Activated CD8-positive, alpha-beta memory T cell treated with anti-CD3 and anti-CD28 coated beads for 4 hours (primary cell): Measurements from ENCODE around the gene JUN.
A peak's percentile ranks its signal among the peaks of the same experiment; 100 is the strongest.
"Not testable (repeated sequence)": the region's sequence is repeated elsewhere in the genome, so short reads cannot be mapped to it uniquely, and the experiment has no call there.

Source experiments
- DNase-seq, 2 donors: peaks; one replicate each; pipeline ENCODE4 v3.0.0-alpha.2; 2020; ENCODE audit warnings: low read depth in 2 of 2

Gene JUN

DNA sequence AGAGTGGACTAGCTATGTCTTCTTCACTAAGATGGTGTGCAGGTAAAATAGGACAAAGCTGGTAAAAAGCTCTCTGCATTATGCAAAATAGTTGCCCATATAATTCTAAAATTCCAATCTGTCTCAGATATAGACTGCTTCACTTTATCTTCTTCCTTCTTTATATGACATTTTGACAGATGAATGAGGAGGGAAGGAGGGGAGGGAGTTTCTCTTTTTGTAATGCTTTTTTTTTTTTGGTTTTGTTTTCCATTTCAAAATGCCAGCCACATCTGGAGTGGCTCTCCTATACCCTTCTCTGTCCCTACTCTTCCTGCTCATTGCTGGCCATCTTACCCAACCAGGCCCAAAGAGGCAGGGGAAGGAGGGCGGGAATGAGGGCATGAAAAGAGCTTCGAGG lies 24.2 kb upstream of the JUN start:
- no peak for DNase-seq

DNA sequence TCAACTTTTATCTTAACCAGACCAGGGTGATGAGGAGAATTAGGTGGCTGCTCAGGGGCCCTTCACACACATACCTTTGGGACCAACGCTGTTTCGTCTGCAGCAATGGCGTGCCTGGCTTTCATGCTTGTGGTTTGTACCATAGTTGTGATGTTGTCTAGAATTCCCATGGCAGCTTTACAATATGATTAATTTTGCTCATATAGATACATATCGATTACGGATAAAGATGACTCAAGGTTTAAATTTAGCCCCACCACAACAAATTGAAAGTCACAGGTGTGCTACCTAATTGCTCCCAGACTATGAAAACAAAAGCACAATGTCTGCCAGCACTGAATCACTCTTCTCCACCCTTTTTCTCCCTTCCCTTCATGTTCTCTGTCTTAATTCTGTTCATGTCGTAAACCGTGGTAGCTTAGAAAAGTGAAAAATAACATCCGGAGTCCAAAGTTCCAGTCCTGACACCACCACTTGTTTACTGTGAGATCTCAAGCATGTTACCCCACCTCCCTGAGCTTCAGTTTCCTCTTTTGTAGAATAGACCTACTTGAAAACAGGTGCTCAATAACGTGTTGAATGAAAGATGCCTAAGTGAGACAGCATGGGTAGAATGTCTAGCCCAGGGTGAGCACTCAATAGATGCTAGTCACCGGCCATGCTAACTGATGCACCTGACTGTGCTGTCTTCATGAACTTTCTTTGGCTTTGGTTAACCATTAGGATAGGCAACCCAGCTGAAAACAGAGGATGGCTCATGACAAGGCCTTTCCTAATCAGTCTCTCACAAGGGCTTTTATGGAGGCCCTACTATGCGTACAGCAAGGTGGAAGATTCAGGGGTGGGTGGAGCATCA lies 22.1 kb upstream of the JUN start:
- no peak for DNase-seq

DNA sequence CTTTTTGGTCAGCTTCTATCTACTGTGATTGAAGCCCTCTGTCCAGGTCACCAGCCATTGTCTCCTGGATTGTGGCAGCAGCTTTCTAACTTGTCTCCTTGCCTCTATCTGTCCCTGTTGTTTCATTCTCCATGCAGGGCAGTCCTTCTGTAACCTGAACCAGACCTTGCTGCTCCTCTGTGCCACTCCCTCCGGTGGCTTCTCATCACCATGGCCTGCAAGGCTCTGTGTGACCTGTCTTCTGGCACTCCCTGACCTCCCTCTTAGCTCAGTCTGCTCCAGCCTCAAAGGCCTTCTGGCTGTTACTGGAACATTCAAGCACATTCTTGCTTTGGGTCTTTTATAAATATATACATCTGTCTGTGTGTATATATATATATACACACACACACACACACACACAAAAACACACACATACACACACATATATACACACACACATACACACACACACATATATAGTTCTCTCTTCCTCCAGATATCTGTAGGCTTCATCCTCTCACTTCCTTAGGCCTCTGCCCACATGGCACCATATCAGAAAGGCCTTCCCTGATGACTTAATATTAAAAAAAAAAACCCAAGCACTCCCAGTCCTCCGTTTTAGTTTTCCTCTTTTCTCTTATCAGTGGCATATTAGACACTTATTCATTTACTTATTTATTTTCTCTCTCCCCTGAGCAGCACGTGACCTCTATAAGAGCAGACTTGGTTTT lies 21.2 kb upstream of the JUN start:
- no peak for DNase-seq

DNA sequence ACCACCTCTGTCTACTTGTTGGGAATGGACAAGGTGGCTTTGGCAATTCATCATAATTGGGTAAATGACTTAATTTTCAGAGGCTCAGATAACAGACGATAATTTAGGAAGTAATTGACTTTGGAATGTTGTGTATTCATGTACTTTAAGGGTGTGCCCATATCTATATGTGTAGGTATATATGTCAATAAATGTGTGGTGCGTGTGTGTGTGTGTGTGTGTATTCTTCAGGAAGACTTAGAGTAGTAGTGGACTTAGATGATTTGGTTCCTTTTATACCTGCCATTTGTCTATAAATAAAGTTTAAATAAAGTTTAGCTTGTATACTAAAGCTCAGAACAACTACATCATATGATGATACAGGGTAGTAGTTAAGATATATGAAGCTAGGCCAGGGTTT lies 20.0 kb upstream of the JUN start:
- DNase-seq = no peak

DNA sequence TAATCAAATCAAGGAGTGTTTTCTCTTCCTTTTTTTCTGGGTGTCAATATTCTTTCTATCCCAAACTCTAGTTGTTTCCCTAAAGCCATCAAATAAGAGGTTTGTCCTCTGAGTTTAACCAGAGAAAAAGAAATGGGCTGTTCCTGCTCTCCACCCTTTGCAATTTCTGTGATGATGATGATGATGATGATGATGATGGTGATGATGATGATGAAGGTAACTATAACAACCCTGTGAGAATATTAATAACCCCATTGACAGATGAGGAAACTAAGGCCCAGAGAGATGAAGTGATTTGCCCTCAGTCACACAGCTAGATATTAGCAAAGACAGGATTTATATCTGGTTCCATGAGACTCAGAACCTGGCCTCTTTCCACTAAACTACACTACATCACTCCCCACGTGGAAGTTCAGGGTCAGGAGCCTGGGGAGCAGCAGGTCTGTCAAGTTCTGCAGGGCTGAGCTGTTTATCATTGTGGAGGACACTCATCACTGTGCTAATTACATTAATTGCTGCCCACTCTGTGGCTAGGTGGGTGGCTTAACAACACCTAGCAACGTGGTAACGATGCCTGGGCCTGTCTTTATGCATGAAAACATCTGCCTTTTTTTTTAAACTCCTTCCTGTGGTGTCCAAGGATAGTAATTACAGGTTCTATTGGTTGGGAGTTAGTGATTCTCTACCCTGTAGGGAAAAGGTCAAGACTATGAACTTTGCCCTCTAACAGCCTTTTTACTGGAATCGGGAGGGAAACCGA lies 19.0 kb upstream of the JUN start:
- no peak for DNase-seq

DNA sequence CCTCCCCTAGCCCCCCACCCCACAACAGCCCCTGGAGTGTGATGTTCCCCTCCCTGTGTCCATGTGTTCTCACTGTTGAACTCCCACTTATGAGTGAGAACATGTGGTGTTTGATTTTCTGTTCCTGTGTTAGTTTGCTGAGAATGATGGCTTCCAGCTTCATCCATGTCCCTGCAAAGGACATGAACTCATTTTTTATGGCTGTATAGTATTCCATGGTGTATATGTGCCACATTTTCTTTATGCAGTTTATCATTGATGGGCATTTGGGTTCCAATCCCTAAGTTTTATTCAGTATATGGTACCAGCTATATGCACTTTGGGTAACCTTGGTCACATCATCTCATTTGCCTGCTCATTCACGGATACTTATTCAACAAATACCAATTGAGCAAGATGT lies 17.4 kb upstream of the JUN start:
- not testable (repeated sequence) for DNase-seq

DNA sequence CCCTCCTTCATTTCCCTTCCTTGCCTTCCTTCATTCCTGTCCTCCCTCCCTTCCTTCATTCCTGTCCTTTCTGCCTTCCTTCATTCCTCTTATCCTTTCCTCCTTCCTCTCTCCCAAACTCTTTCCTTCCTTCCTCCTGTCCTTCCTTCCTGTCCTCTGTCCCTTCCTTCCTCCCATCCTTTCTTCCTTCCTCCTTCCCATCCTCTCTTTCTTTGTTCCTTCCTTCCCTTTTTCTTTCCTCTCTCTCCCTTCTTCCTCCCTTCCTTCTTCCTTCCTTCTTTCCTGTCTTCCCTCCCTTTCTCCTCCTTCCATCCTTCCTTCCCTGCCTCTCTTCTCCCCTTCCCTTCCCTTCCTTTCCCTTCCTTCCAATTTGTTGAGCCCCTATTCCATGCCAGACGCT lies 15.8 kb upstream of the JUN start:
- no peak for DNase-seq

DNA sequence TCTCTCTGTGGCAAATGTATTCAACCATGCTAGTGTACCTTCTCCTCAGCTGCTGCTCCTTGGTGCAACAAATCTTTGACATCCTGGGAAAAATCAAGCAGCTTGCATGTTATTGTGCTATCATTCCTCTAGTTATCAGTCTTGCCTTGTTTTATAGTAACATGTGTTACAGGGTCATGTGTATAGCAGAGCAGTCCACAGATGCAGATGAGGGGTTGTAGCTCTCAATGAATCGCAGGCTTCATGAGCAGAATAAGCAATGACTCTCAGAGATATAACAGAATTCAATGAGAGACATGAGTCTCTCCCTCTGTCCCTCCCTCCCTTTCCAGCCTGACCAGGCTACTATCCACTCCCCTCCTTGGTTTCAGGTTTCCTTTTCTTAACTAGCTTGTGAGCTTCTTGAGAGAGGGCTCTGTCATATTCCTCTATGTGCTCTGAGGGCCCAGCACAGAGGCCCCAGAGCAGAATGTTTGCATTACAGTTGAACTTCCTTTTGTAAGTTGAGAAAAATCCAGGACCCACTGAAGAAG lies 15.1 kb upstream of the JUN start:
- DNase-seq = no peak

DNA sequence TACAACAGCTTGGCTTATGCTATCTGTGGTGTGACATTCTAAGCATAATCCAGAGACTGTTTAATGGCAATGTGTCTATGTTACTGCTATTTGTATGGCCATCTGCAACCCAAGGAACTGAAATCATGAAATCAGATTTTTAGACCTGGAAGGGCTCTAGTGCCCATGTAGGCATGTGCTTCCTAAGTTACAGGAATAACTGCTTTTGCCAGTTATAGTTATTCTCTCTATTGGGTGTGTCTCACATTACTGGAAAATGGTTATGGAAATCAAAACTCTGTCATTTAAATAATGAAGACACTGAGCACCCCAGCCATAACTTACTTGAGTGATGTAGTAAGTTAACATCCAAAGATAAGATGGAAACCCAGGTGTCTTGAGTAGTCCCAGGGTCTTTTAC lies 12.6 kb upstream of the JUN start:
- DNase-seq = no peak

DNA sequence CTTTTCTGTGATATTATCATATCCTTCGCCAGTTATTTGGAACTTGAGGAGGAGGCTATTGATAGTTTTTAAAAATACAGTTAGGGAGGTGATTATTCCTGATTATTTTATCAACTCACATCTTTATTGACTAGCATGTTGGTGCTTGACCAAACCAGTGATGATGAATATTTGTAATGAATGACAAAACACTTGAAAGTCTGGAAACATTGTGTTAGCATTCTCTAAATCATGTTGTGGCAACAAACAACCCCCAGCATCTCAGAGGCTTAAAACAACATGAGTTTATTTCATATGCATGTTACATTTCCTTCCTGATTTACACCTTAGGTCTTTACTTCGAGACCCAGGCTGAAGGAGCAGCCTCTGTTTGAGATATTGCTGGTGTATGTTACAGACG lies 10.7 kb upstream of the JUN start:
- no peak for DNase-seq

DNA sequence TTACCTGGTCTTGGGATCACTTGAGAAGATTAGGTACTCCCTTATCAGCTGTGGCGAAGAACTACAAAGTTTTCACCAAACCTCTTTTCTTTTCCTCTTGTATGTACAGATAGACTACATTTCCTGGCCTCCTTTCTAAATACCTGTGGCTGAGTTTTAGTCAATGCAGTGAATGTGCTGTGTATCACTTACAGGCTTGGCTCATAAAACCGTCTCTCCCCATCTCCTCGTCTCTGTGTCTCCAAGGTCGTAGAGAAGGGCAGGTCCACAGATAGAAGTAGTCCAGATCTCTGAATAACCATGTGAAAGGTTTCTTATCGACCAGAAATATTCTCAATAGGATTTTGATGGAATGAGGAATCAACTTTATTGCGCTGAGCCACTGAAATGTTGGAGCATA lies 9.0 kb upstream of the JUN start:
- DNase-seq = no peak

DNA sequence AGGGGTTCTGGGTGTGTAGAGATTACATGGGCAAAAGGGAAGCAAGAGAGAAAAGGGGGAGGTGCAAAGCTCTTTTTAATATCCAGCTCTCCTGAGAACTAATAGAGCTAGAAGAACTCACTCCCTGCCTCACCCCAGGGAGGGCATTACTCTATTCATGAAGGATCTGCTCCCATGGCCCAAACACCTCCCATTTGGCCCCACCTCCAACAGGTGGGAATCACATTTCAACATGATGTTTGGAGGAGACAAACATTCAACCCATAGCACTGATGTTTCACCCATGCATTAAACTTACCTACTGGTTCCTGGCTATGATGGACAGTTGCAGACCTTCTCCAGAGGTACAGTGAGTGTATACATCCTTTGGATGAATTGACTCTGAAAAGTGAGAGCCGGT lies 7.3 kb upstream of the JUN start:
- no peak for DNase-seq

DNA sequence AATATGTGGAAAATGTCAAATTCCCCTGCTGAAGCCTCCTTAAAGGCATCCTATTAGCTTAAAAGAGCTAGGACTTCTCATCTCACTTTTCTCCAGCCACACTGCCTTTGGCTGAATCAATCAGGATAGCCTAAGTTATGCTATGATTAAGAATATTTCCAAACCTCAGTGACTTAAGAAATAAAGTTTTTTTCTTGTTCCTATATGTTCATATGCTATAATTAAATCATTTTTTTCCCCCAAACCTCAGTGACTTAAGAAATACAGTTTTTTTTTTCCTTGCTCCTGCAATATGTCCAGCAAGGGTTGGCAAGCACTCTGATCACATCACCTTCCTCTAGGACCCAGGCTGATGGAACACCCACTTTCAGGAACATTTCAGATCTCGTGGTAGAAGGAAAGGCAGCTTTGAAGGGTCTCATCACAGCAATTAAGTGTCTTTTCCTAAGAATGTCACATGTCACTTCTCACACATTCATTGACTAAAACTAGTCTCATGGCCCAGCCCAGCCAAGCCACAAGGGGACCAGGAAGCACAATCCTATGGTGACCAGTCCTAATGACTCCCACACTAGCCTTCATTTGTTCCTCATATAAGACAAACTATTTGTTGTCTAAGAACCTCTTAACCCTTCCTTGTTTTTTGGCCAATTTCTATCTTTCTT lies 6.3 kb upstream of the JUN start:
- DNase-seq = no peak

DNA sequence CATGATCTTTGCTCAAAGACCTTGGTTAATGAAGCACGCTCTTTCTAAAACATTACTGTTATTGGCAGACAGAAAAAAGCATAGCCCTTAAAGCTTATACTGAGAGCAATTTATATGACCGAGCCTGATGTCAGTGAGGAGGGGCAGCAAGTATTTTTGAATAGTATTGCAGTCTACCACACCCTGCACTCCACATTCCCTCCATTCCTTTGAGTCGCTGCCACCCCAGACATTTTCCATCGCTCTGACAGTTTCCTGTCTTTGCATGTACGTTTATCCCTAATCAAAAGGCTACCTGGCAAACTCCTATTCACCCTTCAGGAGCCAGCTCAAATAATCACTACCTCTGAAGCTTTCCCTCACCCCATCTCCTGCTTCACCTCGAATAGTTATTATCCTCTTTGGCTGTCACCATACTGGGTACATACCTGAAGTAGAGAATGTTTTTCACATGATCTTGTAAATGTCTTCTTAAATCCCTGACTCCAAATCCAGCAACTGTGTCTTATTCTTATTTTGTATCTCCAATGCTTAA lies 5.5 kb upstream of the JUN start:
- DNase-seq = no peak

DNA sequence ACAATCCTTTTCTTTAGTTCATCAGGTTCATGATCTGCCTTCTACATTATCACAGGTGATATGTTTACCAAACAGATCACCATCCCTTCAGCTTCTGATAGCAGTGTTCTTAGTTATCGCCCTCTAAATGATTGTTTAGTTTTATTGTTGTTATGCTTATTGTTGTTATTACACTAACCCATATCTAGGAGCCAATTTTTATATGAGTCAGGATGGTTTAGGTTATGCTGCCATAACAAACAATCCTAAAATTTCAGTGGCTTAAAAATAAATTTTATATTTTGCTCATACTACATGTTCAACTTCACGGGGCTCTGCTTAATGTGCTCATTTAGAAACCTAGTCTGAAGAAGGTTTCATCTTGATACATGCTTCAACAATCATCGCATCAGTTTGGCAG lies 4.4 kb upstream of the JUN start:
- no peak for DNase-seq

DNA sequence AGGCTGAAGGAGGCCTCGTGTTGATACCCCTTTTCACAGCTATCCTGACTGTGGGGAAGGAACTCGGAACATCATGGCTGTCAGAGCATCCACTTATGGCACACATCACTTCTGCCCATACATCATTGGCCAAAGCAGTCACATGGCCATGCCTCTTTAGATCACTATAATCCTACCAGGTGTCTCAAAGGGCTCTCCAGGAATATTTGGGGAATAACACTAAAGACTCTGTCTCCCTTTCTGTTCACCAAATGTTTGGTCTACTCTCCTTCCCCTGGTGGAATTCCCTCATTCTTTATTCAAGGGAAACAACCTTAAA lies 3.0 kb upstream of the JUN start:
- no peak for DNase-seq

DNA sequence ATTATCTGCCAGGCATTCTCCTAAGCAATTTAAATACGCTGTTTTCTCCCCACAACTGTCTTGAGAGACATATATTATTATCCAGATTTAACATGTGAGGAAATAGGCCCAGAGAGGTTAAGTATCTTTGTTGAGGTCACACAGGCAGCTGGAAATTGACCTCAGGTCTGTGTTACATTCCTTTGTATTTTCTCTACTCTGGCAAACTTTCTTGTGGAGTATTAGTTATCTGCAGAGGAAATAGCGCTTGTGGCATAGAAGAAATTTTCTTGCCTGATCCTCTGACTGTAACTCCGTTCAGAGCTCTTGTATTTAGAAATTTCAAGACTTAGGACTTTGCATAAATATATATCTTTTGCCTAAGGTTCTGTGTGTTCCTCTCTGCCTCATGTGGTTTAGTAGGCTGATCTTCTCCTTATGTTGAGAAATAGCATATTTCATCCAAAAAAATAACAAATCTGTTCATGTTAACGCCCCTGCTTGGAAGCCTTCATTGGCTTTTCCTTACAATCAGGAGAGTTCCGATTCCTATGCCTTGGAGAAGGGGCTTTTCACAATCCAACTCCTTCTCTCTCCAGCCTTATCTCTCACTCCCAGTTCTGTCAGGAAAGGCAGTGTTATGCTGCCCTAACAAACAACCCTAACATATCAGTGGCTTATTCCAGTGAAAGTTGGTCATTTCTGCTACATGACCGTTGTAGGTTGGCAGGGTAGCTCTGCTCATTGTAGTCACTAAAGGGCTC lies 2.5 kb upstream of the JUN start:
- no peak for DNase-seq

DNA sequence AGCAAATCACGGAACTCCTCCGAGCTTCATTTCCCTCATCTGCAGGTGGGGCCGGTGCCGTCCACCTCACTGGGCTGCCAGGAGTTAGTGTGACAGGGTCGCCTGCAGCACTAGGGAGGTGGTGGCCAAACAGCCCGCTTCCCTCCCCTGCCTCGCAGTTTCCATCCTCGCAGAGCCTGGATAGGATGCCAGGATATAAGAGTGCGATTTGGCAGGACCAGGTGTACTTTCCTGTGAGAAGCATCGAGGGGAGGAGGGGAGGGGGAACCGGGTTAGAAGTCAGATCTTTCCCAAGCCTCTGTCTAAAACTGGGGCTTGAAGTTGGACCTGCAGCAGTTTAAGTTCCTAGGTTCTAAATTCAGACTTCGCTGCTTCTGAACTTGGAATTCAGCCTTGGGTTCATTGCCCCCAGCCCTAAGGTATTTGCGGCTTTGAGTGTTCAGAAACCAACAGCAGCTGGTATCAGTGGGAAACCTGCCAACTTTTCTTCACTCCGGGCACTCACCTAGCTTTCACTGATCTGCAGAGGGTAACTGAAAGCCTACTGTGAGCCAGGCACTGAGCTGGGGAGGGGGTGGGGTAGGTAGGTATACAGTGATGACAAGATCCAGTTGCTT lies 1.7 kb upstream of the JUN start:
- DNase-seq = no peak

DNA sequence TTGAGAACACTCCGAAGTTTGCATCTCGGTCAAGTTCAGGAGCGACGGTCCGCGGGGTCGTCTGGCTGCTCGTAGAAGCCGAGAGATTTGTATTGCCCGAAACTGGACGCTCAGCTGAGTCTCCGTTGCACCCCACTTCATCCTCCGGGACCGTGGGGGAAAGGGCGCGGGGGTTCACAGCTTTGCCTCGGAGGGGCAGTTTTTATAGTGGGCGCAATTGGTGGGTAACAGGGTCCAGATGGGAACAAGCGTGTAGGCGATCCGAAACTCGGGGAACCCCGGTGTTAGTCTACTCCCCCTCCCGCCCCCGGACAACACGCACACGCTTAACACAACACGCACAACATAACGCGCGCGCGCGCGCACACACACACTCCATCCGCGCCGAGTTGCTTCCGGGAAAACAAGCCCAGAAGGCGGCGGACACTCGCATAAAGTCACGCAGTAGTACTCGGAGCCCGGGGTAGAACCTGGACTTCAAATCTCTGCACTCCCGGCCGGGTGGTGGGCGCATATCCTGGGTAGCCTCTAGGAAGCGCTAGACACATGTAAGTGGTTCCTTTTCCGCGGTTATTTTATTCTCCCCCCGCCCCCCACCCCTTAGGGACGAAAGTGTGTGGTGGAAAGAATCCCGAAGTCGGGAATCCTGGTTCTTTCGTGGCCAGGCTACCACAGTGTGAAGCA lies 1.1 kb upstream of the JUN start:
- DNase-seq = peak; percentile 69 to 72
